HEK293T (cell line): ENCODE results near the gene SPATA20.

Experiments used
- CTCF ChIA-PET: fragments of 350-600 bp; formaldehyde crosslinking; extraction: SDS; loops from one replicate; lab custom pipeline; 2021; ENCODE audit warnings: antibody characterized with exemption, inconsistent platforms; lab: Yijun Ruan, JAX
- POLR2A ChIA-PET: fragments of 350-600 bp; formaldehyde crosslinking; extraction: SDS; loops from one replicate; lab custom pipeline; 2020; ENCODE audit warnings: antibody characterized with exemption, inconsistent platforms; lab: Yijun Ruan, JAX
- DNase-seq: peaks from one replicate; pipeline ENCODE4 v3.0.0; 2012; ENCODE audit warnings: mixed read lengths; ENCODE audit errors: extremely low spot score
- ARNT ChIP-seq: fragments of 450-650 bp; IDR thresholded peaks from 2 replicates; pipeline ENCODE4 v1.6.1; 2017; ENCODE audit warnings: mild to moderate bottlenecking
- BHLHE40 ChIP-seq: fragments of 450-650 bp; IDR thresholded peaks from 2 replicates; pipeline ENCODE4 v1.6.1; 2016; ENCODE audit warnings: mild to moderate bottlenecking, moderate library complexity, borderline replicate concordance
- CTBP1 ChIP-seq: fragments of 450-650 bp; IDR thresholded peaks from 2 replicates; pipeline ENCODE4 v1.6.1; 2016; ENCODE audit warnings: borderline replicate concordance
- ELF4 ChIP-seq: fragments of 450-650 bp; IDR thresholded peaks from 2 replicates; pipeline ENCODE4 v1.6.1; 2017; ENCODE audit warnings: antibody characterized with exemption
- FOXA1 ChIP-seq: fragments of 450-650 bp; IDR thresholded peaks from 2 replicates; pipeline ENCODE4 v1.6.1; 2016; ENCODE audit warnings: mild to moderate bottlenecking
- FOXK2 ChIP-seq: fragments of 450-650 bp; IDR thresholded peaks from 2 replicates; pipeline ENCODE4 v1.6.1; 2016; ENCODE audit warnings: mild to moderate bottlenecking
- FOXM1 ChIP-seq: fragments of 450-650 bp; IDR thresholded peaks from 2 replicates; pipeline ENCODE4 v1.6.1; 2017; ENCODE audit warnings: mild to moderate bottlenecking, borderline replicate concordance
- HDGF ChIP-seq: fragments of 450-650 bp; IDR thresholded peaks from 2 replicates; pipeline ENCODE4 v1.6.1; 2017; ENCODE audit warnings: antibody characterized with exemption, borderline replicate concordance
- L3MBTL2 ChIP-seq: fragments of 450-650 bp; conservative IDR thresholded peaks from 2 replicates; pipeline ENCODE4 v1.6.1; 2016; ENCODE audit warnings: mild to moderate bottlenecking
- LEF1 ChIP-seq: fragments of 450-650 bp; IDR thresholded peaks from 2 replicates; pipeline ENCODE4 v1.6.1; 2017; ENCODE audit warnings: mild to moderate bottlenecking, borderline replicate concordance
- NFRKB ChIP-seq: fragments of 450-650 bp; IDR thresholded peaks from 2 replicates; pipeline ENCODE4 v1.6.1; 2016; ENCODE audit warnings: mild to moderate bottlenecking, moderate library complexity
- SP1 ChIP-seq: fragments of 450-650 bp; IDR thresholded peaks from 2 replicates; pipeline ENCODE4 v1.6.1; 2017
- SUZ12 ChIP-seq: fragments of 450-650 bp; IDR thresholded peaks from 2 replicates; pipeline ENCODE4 v1.6.1; 2016; ENCODE audit warnings: mild to moderate bottlenecking
- TARDBP ChIP-seq: fragments of 450-650 bp; IDR thresholded peaks from 2 replicates; pipeline ENCODE4 v1.6.1; 2016
- ZNF384 ChIP-seq: fragments of 450-650 bp; IDR thresholded peaks from 2 replicates; pipeline ENCODE4 v1.6.1; 2016
- TF ChIP-seq, protein P1 (sequence below): fragments of 450-650 bp; IDR thresholded peaks from 2 replicates; pipeline ENCODE4 v1.6.1; 2016

SPATA20 gene

DNA sequence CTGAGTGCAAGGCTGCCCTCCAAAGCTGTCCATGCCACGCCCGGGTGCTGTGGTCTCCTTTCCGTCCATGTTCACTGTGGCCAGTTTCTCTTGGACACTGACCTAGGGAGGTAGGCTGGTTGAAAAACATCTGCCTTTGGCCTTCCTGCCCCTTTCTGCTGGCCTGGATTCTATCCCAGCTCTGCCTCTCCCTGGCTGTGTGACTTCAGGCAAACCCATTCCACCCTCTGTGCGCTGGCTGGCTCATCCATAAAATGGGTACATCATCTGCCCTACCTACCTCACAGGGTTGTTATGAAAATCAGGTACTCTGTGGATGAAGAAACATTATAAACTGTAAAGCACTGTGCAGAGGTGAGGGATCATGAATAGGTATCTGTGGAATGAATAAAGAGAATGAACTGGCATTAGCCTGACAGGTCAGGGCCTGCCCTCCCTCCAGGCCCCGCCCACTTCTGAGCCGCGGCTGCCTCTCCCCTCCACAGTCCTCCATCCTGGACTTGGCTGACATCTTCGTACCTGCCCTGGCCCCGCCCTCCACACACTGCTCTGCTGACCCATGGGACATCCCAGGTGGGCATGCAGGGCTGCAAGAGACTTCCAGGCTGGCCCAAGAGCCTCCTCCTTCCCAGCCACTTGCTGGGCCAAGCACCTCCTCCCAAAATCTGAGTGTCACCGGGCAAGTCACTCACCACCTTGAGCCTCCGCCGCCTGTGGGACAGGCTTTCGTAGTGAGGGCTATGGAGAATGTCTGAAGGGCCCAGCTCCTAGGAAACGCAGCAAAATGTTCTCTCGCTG lies 7.0 kb upstream of the SPATA20 start:
- DNase-seq: no peak
- CTCF ChIA-PET: no interaction called here

DNA sequence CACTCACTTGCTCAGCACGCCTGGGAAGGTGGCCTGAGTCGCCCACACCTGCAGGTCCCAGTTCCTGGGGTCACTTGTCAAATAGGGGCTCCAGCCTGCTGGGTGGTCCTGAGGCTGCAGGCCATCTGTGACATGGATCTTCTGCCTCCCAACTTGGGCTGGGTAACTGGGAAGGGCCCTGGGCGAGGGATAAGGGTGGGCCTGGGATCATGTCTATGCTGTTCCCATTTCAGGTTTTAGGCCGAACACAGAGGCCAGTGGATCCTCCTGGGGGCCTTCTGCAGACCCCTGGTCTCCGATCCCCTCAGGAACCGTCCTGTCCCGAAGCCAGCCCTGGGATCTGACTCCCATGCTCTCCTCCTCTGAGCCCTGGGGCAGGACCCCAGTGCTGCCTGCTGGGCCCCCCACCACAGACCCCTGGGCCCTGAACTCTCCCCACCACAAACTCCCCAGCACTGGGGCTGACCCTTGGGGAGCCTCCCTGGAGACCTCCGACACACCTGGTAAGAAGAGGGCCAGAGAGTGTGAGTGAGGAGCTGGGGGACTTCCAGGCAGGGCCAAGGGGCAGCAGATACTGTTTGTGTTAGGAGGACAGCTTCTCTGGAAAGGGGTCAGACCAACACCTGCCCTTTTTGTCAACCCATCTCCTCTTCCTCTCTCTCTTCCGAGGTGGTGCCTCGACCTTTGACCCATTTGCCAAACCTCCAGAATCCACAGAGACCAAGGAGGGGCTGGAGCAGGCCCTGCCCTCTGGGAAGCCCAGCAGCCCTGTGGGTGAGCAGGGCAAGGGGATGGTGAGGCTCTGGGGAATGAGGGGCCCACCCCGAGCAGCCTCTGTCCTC lies 6.2 kb upstream of the SPATA20 start:
- ChIA-PET CTCF (interaction anchor here (0.6 to 2.3 kb wide), 3 partner anchors 85 to 309 kb away, joined by 3 to 8 read pairs (median 5); no protein-coding TSS in a partner anchor), POLR2A (interaction anchor here (1.5 to 1.7 kb wide), 4 partner anchors 9 to 168 kb away, joined by 4 to 17 read pairs (median 5); partner anchors contain the start of gene EPN3)
- TF ChIP-seq, protein P1, sequence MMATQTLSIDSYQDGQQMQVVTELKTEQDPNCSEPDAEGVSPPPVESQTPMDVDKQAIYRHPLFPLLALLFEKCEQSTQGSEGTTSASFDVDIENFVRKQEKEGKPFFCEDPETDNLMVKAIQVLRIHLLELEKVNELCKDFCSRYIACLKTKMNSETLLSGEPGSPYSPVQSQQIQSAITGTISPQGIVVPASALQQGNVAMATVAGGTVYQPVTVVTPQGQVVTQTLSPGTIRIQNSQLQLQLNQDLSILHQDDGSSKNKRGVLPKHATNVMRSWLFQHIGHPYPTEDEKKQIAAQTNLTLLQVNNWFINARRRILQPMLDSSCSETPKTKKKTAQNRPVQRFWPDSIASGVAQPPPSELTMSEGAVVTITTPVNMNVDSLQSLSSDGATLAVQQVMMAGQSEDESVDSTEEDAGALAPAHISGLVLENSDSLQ: no peak
- TF ChIP-seq SUZ12: no peak
- DNase-seq: no peak

More for the DNA sequence above, 7.0 kb upstream of the SPATA20 start:
- TF ChIP-seq BHLHE40 (no peak), LEF1 (no peak), ARNT (no peak), TARDBP (no peak), ZNF384 (no peak)
- POLR2A ChIA-PET: no interaction called here

DNA sequence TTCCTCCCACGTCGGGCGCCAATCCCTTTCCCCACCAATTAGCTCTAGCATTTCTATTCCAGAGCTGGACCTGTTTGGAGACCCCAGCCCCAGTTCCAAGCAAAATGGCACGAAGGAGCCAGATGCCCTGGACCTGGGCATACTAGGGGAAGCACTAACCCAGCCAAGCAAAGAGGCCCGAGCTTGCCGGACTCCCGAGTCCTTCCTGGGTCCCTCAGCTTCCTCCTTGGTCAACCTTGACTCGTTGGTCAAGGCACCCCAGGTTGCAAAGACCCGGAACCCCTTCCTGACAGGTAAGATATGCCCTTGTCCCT lies 5.6 kb upstream of the SPATA20 start:
- no peak for DNase-seq
- TF ChIP-seq LEF1 (no peak), HDGF (no peak), NFRKB (no peak), CTBP1 (no peak), BHLHE40 (no peak), ELF4 (no peak)
- POLR2A ChIA-PET: interaction anchor here (1.1 to 1.7 kb wide), 11 partner anchors 9 to 178 kb away, joined by 3 to 17 read pairs (median 5); partner anchors contain the start of genes EPN3 and LUC7L3
- CTCF ChIA-PET: interaction anchor here (0.6 to 2.3 kb wide), 5 partner anchors 79 to 421 kb away, joined by 3 to 8 read pairs (median 3); no protein-coding TSS in a partner anchor

DNA sequence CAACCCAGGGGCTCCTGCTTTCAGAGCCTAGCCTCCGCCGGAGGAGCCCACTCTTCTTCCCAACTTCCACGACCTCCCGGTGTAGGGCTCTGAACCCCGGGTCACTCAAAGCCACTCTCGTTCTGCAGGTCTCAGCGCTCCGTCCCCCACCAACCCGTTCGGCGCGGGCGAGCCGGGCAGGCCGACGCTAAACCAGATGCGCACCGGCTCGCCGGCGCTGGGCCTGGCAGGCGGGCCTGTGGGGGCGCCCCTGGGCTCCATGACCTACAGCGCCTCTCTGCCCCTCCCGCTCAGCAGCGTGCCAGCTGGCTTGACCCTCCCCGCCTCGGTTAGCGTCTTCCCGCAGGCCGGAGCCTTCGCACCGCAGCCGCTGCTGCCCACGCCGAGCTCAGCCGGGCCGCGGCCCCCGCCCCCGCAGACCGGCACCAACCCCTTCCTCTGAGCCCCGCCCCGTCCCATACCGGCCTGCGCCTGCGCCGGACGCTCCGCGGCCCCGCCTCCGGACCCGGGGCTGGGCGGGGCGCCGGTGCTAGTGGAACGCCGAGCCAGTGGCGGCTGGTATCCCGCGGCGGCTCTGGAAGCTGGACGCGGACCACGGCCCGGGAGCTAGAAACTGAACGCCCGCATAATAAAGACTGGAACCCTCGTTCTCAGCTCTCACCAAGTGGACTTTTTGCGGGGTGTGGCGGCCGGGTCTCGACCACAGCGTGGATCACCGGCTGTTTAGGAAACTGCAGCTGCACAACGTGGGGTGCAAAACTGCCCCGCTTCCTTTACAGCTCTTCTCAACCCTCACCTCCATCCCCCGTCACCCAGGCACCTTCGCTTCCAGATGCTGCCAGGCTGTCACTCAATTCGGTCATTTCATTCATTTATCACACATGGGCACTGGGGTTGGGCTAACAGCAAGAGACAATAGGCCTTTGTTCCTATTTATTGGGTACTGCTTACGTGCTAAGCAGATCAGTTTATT lies 5.0 kb upstream of the SPATA20 start:
- peak; percentile 97 for DNase-seq
- ChIA-PET POLR2A (interaction anchor here (0.7 to 1.7 kb wide), 18 partner anchors 10 to 324 kb away, joined by 3 to 17 read pairs (median 5); partner anchors contain the start of genes CACNA1G, EPN3, LUC7L3 and TOB1), CTCF (interaction anchor here (0.6 to 2.3 kb wide), 7 partner anchors 58 to 1335 kb away, joined by 3 to 8 read pairs (median 3); no protein-coding TSS in a partner anchor)
- no peak for TF ChIP-seq L3MBTL2
- TF ChIP-seq ELF4: no peak
- no peak for TF ChIP-seq ZNF384
- TF ChIP-seq, protein P1: peak; percentile 73
- no peak for TF ChIP-seq SP1
- no peak for TF ChIP-seq BHLHE40
- TF ChIP-seq LEF1: no peak
- no peak for TF ChIP-seq FOXA1
- no peak for TF ChIP-seq NFRKB
- no peak for TF ChIP-seq FOXK2
- TF ChIP-seq FOXM1: peak; percentile 59; the same call in 1 of the 2 replicates
- no peak for TF ChIP-seq ARNT
- 0 out of 2 replicates have a peak, but pooled peaks have one; percentile 33 for TF ChIP-seq HDGF
- no peak for TF ChIP-seq TARDBP
- no peak for TF ChIP-seq SUZ12

DNA sequence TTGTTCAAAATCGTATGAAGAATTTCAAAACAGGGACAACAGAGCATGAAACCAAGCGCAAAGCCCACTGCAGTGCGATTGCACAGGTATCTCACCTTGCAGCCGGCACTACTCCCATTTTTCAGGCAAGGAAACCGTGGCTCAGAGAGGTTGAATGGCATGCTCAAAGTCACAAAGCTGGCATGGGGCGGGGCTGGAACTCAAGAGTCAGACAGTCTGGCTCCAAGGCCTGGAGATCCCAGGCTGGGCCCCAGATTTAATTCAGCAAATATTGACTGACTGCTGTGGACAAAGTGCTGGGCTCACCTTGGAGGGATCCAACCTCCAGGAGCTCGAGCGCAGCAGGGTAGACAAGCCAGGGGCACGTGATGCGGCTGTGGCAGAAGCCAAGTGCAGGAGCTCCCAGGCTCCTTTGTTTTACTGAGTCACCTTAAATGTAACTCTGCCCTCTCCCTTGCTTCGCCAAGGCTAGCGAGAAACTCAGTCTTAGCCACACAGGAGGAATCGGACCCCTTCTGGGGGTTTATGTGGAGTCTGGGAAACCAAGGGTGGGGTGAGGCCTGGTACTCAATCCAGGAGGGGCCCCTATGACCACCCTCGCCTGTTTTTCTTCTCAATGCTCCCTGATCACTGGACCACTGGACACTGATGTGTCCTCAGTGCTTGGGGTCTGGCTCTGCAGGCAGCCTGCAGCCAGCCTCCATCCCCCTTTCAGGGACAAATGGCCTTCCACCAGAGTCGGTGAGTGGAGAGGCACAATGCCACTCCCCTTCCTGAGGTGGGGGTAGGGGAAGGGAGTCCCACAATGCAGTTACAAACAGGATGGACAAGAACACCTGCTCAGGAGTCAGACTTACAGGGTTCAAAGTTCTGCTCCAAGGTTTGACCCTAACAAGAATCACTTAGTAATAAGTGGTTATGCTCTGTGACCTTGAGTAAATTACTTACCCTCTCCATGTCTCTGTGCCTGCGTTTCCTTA lies 3.9 kb upstream of the SPATA20 start:
- TF ChIP-seq L3MBTL2 (no peak), SUZ12 (no peak)
- POLR2A ChIA-PET: interaction anchor here (0.9 to 1.7 kb wide), 14 partner anchors 11 to 323 kb away, joined by 3 to 17 read pairs (median 4); partner anchors contain the start of genes EPN3, LUC7L3 and TOB1
- DNase-seq: no peak
- CTCF ChIA-PET: interaction anchor here (1.6 to 2.3 kb wide), 3 partner anchors 83 to 240 kb away, joined by 3 to 8 read pairs (median 6); no protein-coding TSS in a partner anchor
